Osteoblast (primary cell): ENCODE data around the gene KNL1. TPM values are rescaled to one million over a fixed set of nuclear protein-coding genes. Genes with fewer than 3 reads are reported as not detected.

Source experiments
- DNase-seq: peaks from one replicate; pipeline ENCODE4 v3.0.0; 2011; ENCODE audit warnings: low spot score, mixed read lengths; ENCODE audit not compliant: insufficient read length; ENCODE audit errors: missing footprints
- H2AFZ ChIP-seq: 2 replicates; pipeline ENCODE4 v1.6.0; 2011; ENCODE audit warnings: mild to moderate bottlenecking, low read length
- H3K27ac ChIP-seq: 2 replicates; pipeline ENCODE4 v1.5.1; 2011; ENCODE audit warnings: mild to moderate bottlenecking, low read depth, low read length, moderate library complexity
- H3K27me3 ChIP-seq: 2 replicates; pipeline ENCODE4 v1.6.0; 2012; ENCODE audit warnings: mild to moderate bottlenecking, control low read depth, inconsistent platforms, low read length, moderate library complexity; ENCODE audit not compliant: insufficient read depth
- H3K36me3 ChIP-seq: 2 replicates; pipeline ENCODE4 v1.5.1; 2011; ENCODE audit warnings: mild to moderate bottlenecking, low read length, control low read depth, moderate library complexity; ENCODE audit not compliant: insufficient read depth
- H3K4me1 ChIP-seq: 2 replicates; pipeline ENCODE4 v1.5.1; 2011; ENCODE audit warnings: mild to moderate bottlenecking, low read length, control low read depth, moderate library complexity; ENCODE audit not compliant: insufficient read depth
- H3K4me2 ChIP-seq: 2 replicates; pipeline ENCODE4 v1.6.0; 2011; ENCODE audit warnings: mild to moderate bottlenecking, low read length; ENCODE audit not compliant: insufficient read depth
- H3K4me3 ChIP-seq: fragments of 200-600 bp; sonication (generic); 3 replicates; pipeline ENCODE4 v1.5.1; 2012; ENCODE audit warnings: mild to moderate bottlenecking, low read length, inconsistent platforms; ENCODE audit not compliant: insufficient read depth
- H3K79me2 ChIP-seq: 2 replicates; pipeline ENCODE4 v1.6.0; 2012; ENCODE audit warnings: mild to moderate bottlenecking, low read length, control low read depth, inconsistent platforms; ENCODE audit not compliant: insufficient read depth
- H3K9me3 ChIP-seq: 2 replicates; pipeline ENCODE4 v1.5.1; 2011; ENCODE audit warnings: low read depth, low read length, control low read depth
- H4K20me1 ChIP-seq: 2 replicates; pipeline ENCODE4 v1.6.0; 2012; ENCODE audit warnings: mild to moderate bottlenecking, low read length, control low read depth; ENCODE audit not compliant: insufficient read depth
- CTCF ChIP-seq: IDR thresholded peaks from 2 replicates; pipeline ENCODE4 v1.5.1; 2011; ENCODE audit warnings: mild to moderate bottlenecking, low read depth, low read length, moderate library complexity; ENCODE audit errors: extremely low read depth
- total RNA-seq: library from RNA; depleted of rRNA; stranded (reverse); fragments of >200 nt; gene quantifications from 2 replicates; pipeline ENCODE4 v1.2.3, GENCODE V29; 2012

Gene KNL1
- total RNA-seq, 1 donor = 3.6 TPM

- Histone ChIP-seq H3K27me3 (no peaks in the 10 kb centered on the region), H3K27ac (no peak overlapping the region), H2AFZ (peak overlapping the region; percentile 57), H3K9me3 (no peaks in the 10 kb centered on the region), H3K36me3 (no peaks in the 10 kb centered on the region), H4K20me1 (no peaks in the 10 kb centered on the region), H3K4me3 (no peak overlapping the region), H3K4me2 (peak overlapping the region; percentile 60), H3K79me2 (peaks cover 9% of the 10 kb centered on the region), H3K4me1 (peaks cover 7% of the 10 kb centered on the region)
- no peak for DNase-seq
- no peak for TF ChIP-seq CTCF
Observed at GRCh38 chr15:40590667-40591050, 3.4 kb upstream of the KNL1 start.

- Histone ChIP-seq H3K4me1 (peaks cover 9% of the 10 kb centered on the region), H2AFZ (no peak overlapping the region), H3K4me2 (no peak overlapping the region), H3K27me3 (no peaks in the 10 kb centered on the region), H3K27ac (no peak overlapping the region), H4K20me1 (no peaks in the 10 kb centered on the region), H3K4me3 (no peak overlapping the region), H3K79me2 (peaks cover 16% of the 10 kb centered on the region), H3K9me3 (no peaks in the 10 kb centered on the region), H3K36me3 (no peaks in the 10 kb centered on the region)
- no peak for TF ChIP-seq CTCF
- DNase-seq = no peak
Observed at GRCh38 chr15:40591389-40591788, 2.7 kb upstream of the KNL1 start.

- no peaks in the 10 kb centered on the region for H3K27me3 ChIP-seq
- no peak overlapping the region for H2AFZ ChIP-seq
- no peaks in the 10 kb centered on the region for H4K20me1 ChIP-seq
- peaks cover 34% of the 10 kb centered on the region for H3K79me2 ChIP-seq
- no peak overlapping the region for H3K4me2 ChIP-seq
- H3K27ac ChIP-seq = no peak overlapping the region
- peaks cover 9% of the 10 kb centered on the region for H3K4me1 ChIP-seq
- no peak for DNase-seq
- H3K4me3 ChIP-seq = no peak overlapping the region
- TF ChIP-seq CTCF = no peak
- no peaks in the 10 kb centered on the region for H3K36me3 ChIP-seq
- H3K9me3 ChIP-seq = no peaks in the 10 kb centered on the region
Observed at GRCh38 chr15:40593165-40593564, 884 bp upstream of the KNL1 start.

- no peak for DNase-seq
- no peak for TF ChIP-seq CTCF
- H3K79me2 ChIP-seq = peaks cover 47% of the 10 kb centered on the region
Observed at GRCh38 chr15:40594429-40594836, 384 bp downstream of the KNL1 start.

More at GRCh38 chr15:40594429-40594836, 384 bp downstream of the KNL1 start:
- Histone ChIP-seq H3K4me1 (peaks cover 9% of the 10 kb centered on the region), H2AFZ (peak overlapping the region; percentile 97), H3K27me3 (no peaks in the 10 kb centered on the region), H4K20me1 (no peaks in the 10 kb centered on the region), H3K4me3 (peak overlapping the region; percentile 86), H3K4me2 (peak overlapping the region; percentile 99), H3K9me3 (no peaks in the 10 kb centered on the region), H3K27ac (peak overlapping the region; percentile 96), H3K36me3 (no peaks in the 10 kb centered on the region)
